ENCODE measurements around the gene MAD1L1.

GRCh38 chr7:2041496-2042367 is 191.0 kb downstream of the MAD1L1 start:
- TF ChIP-seq CTCF (IDR thresholded peaks at IDR 0.05; ENCODE audit: low read depth, low read length, missing input control) (no peak), TAF1 (conservative IDR thresholded peaks at IDR 0.05) (no peak), RAD21 (IDR thresholded peaks at IDR 0.05) (no peak), SP1 (IDR thresholded peaks at IDR 0.05) (no peak), YY1 (IDR thresholded peaks at IDR 0.05) (no peak), MAX (IDR thresholded peaks at IDR 0.05) (no peak), ZBTB33 (IDR thresholded peaks at IDR 0.05) (no peak), REST (IDR thresholded peaks at IDR 0.05) (no peak), HNF4G (IDR thresholded peaks at IDR 0.05) (no peak), FOXA1 (IDR thresholded peaks at IDR 0.05) (no peak), RXRA (IDR thresholded peaks at IDR 0.05) (no peak), GABPA (IDR thresholded peaks at IDR 0.05 in 1 of 2, conservative IDR thresholded peaks at IDR 0.05 in 1 of 2) (no peak)
